ENCODE results near the gene PTPRG. TPM values are rescaled to one million over a fixed set of nuclear protein-coding genes. Genes with fewer than 3 reads are reported as not detected.
"Not testable (repeated sequence)": the region's sequence is repeated elsewhere in the genome, so short reads cannot be mapped to it uniquely, and the experiment has no call there.

PTPRG gene
- total RNA-seq, 2 experiments from 2014 or later, result 0.13 to 0.15 TPM

DNA sequence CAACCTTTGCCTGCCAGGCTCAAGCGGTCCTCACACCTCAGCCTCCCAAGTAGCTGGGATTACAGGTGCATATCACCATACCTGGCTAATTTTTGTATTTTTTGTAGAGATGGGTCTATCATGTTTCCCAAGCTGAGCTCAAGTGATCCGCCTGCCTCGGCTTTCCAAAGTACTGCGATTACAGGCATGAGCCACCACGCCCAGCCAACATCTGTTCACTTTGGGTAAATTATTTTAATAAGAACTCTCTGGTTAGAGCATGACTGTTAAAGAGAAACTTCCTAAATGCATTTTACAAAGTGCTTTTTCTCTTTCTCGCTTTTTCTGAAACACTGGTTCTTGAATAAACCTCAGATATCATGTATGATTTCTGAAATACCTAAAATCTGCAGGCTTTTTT lies 172.5 kb downstream of the PTPRG start:
- ChIA-PET CTCF (no interaction called here), POLR2A (no interaction called here)
- no peak for DNase-seq
- Mint-ChIP-seq H3K27ac (no peak overlapping the region), H3K9me3 (peaks cover 3% of the 10 kb centered on the region), H3K4me1 (no peaks in the 10 kb centered on the region), H3K4me3 (no peak overlapping the region), H3K27me3 (no peaks in the 10 kb centered on the region), H3K36me3 (ENCODE audit: low read depth) (no peaks in the 10 kb centered on the region)

DNA sequence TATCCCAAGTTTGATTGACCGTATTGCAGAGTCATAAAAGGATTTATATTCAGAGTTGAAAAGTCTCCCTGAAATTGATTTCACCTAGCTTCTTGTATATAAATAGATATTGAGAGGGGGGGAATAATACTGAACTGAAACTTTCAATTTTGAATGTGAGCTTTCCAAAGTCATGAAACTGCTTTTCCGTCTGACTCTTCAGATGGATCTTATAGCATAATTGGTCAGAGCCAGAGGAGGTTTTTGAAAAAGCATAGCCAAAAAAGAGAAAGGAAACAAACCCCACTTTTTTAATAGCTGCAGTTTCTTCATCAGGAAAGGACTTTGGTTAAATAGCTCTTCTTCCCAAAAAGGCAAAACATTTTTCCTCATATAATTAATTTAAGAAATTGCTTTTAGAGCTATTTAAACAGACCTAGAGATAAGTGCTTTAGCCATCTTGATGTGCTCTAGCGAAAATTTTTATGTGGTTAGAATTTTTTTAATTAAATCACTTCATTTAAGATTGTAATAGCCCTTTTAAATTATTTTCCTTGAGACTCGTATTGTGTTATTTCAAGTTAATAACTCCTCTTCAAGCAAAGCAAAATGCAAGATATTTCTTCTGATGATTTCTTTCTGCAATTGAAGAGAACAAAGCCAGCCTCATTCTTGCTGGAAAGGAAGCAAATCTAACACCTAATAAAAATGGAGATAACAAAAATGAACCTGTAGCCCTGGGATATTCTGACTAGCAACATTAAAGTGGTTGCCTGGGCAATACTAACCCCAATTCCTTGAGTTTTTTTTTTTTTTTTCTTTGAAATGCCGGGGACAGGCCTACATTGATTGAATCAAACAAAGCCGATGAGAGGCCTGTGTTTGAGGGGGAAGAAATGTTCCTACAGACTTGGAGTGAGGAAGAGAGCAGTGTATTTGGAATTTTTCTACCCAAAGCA lies 173.6 kb downstream of the PTPRG start:
- H3K36me3 Mint-ChIP-seq (ENCODE audit: low read depth), result no peaks in the 10 kb centered on the region
- ChIA-PET CTCF (no interaction called here), POLR2A (no interaction called here)
- H3K27ac Mint-ChIP-seq, result no peak overlapping the region
- no peak for DNase-seq
- no peaks in the 10 kb centered on the region for H3K27me3 Mint-ChIP-seq
- H3K4me1 Mint-ChIP-seq, result no peaks in the 10 kb centered on the region
- H3K4me3 Mint-ChIP-seq, result no peak overlapping the region
- H3K9me3 Mint-ChIP-seq, result peaks cover 3% of the 10 kb centered on the region

DNA sequence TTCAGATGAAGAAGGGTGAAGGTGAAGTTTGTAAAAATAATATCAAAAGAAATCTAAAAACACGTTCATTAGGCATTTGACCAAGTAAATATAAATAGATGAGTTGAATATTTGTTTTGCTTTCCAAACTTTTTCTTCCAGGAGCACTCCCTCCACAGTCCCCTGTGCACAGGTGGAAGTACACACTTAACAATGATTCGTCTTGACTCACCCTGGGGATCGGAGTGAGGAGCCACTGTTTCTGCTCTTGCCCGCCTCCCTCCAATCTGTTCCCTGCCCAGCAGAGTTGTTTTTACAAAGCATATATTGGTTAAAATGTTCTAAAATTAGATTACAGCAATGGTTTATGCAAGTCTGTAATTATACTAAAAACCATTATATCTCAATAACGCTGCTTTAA lies 175.1 kb downstream of the PTPRG start:
- no peaks in the 10 kb centered on the region for H3K36me3 Mint-ChIP-seq (ENCODE audit: low read depth)
- H3K27me3 Mint-ChIP-seq, result no peaks in the 10 kb centered on the region
- no peak for DNase-seq
- no peaks in the 10 kb centered on the region for H3K4me1 Mint-ChIP-seq
- H3K4me3 Mint-ChIP-seq, result no peak overlapping the region
- CTCF ChIA-PET, result no interaction called here
- H3K9me3 Mint-ChIP-seq, result peaks cover 3% of the 10 kb centered on the region
- POLR2A ChIA-PET, result no interaction called here
- H3K27ac Mint-ChIP-seq, result no peak overlapping the region

DNA sequence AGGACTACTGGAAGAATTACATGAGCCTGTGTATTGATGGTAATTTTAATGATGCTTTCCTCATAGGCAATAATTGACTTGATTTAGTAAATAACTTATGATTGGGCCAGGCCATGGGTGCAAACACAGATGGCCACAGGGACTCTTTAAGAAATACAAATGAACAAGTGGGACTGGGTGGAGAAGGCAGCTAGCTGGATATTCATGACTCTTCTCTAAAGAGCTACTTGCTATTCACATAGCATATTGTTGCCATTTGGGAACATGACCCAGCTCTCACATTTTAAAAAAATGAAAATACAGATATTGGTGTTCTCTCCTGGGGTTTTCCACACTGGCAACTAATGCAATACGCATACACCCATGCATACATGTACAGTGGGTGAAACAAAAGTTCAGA lies 178.3 kb downstream of the PTPRG start:
- Mint-ChIP-seq H3K4me3 (no peak overlapping the region), H3K27me3 (no peaks in the 10 kb centered on the region), H3K4me1 (no peaks in the 10 kb centered on the region), H3K36me3 (ENCODE audit: low read depth) (no peaks in the 10 kb centered on the region), H3K9me3 (peaks cover 3% of the 10 kb centered on the region), H3K27ac (no peak overlapping the region)
- POLR2A ChIA-PET, result no interaction called here
- no peak for DNase-seq
- CTCF ChIA-PET, result no interaction called here

DNA sequence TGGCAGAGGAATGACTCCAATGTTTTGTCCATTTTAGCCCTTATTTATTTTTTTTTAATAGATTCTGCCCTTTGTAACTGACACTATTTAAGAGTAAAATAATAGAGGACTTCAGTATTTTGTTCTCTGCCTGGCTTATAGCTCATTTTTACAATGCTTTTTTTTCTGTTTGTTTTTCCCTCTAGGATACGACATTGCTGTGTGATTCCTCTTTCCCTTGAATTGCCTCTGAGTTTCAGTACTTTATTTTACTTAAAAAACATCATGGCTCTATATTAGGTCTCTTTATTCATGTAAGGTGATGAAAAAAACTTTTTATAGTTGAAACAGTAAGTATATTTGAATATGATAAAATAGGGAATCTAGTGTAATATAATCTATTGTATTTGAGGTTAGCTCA lies 179.1 kb downstream of the PTPRG start:
- H3K4me1 Mint-ChIP-seq, result no peaks in the 10 kb centered on the region
- ChIA-PET CTCF (no interaction called here), POLR2A (no interaction called here)
- H3K27ac Mint-ChIP-seq, result no peak overlapping the region
- H3K9me3 Mint-ChIP-seq, result peaks cover 3% of the 10 kb centered on the region
- H3K36me3 Mint-ChIP-seq (ENCODE audit: low read depth), result no peaks in the 10 kb centered on the region
- H3K4me3 Mint-ChIP-seq, result no peak overlapping the region
- no peak for DNase-seq
- H3K27me3 Mint-ChIP-seq, result no peaks in the 10 kb centered on the region

DNA sequence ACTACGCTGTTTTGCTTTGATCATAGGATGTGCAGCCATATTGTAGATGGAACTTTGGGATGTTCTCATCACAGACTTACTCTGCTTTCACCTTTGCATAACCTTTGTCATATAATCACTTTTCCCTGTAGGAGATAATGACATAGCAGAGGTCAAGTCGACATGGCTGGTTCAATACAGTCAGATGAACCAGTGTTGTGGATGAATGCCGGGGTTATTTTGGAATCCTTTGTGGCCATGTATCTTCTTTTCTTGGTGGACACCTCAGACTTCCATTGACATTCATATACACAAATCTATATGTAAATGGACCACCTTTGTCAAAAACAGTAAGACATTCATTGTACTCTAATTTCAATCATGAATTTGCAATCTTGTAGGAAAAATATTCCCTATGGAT lies 180.2 kb downstream of the PTPRG start:
- H3K9me3 Mint-ChIP-seq, result peaks cover 3% of the 10 kb centered on the region
- POLR2A ChIA-PET, result no interaction called here

DNA sequence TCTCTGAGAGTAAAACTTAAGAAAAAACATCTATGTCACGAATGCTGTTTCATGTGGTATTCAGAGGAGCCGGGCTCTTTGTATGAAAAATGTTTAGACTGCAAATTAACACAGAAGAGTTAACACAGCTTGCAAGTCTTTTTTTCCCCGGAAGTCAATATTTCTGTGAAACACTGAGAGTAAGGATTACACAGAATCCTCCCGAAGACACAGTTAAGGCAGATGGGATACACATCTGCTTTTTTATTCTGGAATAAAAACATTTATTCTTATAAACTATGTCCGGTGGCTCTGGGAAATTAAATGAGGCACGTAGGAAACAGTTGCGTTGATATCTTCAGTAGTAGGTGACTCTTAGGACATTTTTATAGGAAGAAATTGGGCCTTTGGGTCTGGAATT lies 180.6 kb downstream of the PTPRG start:
- peaks cover 1% of the 10 kb centered on the region for H3K9me3 Mint-ChIP-seq
- POLR2A ChIA-PET, result no interaction called here
- H3K27ac Mint-ChIP-seq, result no peak overlapping the region
- no peaks in the 10 kb centered on the region for H3K27me3 Mint-ChIP-seq
- no peak for DNase-seq
- CTCF ChIA-PET, result no interaction called here
- H3K4me1 Mint-ChIP-seq, result no peaks in the 10 kb centered on the region
- H3K4me3 Mint-ChIP-seq, result no peak overlapping the region
- H3K36me3 Mint-ChIP-seq (ENCODE audit: low read depth), result no peaks in the 10 kb centered on the region

More for the DNA sequence above, 180.2 kb downstream of the PTPRG start:
- Mint-ChIP-seq H3K36me3 (ENCODE audit: low read depth) (no peaks in the 10 kb centered on the region), H3K4me1 (no peaks in the 10 kb centered on the region), H3K27me3 (no peaks in the 10 kb centered on the region), H3K27ac (no peak overlapping the region), H3K4me3 (no peak overlapping the region)
- no peak for DNase-seq
- CTCF ChIA-PET, result no interaction called here

DNA sequence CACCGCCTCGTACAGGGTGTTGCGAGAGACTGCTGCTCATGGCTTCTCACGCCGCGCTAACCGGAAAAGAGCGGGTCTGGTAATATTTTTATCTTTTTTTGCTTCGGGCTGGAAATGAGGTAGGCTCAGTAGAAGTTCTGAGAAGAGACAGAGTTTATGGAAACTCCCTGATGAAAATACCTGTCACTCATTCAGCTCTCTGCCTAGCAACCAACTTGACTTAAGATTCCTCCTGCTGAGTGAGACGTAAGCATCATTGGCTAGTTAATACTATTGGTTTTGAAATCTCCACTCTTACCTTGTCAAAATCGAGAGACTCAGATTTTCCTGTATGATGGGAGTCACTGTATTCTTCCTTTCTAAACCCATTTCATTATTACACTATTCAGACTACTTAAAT lies 181.7 kb downstream of the PTPRG start:
- H3K4me3 Mint-ChIP-seq, result no peak overlapping the region
- H3K4me1 Mint-ChIP-seq, result no peaks in the 10 kb centered on the region
- no peak overlapping the region for H3K27ac Mint-ChIP-seq
- H3K9me3 Mint-ChIP-seq, result no peaks in the 10 kb centered on the region
- H3K27me3 Mint-ChIP-seq, result no peaks in the 10 kb centered on the region
- ChIA-PET CTCF (no interaction called here), POLR2A (no interaction called here)
- DNase-seq, result no peak
- H3K36me3 Mint-ChIP-seq (ENCODE audit: low read depth), result no peaks in the 10 kb centered on the region

DNA sequence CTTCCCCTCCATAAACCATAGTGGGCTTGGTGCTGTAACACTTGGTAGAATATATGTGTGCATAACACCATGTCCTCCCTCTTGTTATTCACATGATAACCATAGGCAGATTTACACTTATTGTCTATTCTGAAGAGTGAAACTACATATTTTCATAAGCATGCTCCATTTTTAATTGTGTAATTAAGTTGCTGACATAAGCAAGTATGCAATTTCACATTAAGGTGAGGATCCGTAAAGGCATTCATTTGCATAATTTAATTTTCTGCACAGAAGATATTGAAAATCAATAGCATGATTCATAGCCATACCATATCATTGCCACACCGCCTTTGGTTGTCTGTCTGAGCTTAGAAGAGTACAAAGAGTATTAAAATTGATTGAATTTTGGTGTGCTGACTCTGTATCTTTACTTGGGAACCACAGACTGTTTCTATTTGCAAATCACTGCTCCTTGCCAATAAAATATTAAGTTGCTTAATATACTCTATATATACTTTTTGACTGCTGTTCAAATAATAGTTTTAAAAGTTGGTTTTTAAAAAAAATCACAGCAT lies 182.4 kb downstream of the PTPRG start:
- H3K27me3 Mint-ChIP-seq, result no peaks in the 10 kb centered on the region
- no peaks in the 10 kb centered on the region for H3K9me3 Mint-ChIP-seq
- ChIA-PET POLR2A (no interaction called here), CTCF (no interaction called here)
- no peaks in the 10 kb centered on the region for H3K4me1 Mint-ChIP-seq
- H3K4me3 Mint-ChIP-seq, result no peak overlapping the region
- H3K27ac Mint-ChIP-seq, result no peak overlapping the region
- DNase-seq, result no peak
- H3K36me3 Mint-ChIP-seq (ENCODE audit: low read depth), result no peaks in the 10 kb centered on the region

DNA sequence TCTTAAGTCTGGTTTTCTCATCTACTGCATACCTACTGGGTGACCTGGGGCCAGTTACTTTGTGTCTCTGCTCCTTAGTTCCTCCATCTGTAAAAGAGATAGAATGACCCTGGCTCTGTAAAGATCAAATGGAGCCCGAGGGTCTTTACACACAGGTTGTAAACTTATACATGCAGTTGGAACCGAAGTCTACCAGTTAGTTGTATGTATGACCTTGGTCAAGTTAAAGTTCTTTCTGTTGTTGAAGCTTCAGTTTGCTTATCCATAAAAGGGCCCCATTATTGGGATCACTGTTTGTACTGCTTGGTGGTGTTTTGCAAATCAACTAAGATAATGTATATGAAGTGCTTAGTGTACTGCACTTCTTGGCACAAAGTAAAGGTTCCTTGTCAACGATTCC lies 186.9 kb downstream of the PTPRG start:
- DNase-seq, result no peak
- H3K4me1 Mint-ChIP-seq, result no peaks in the 10 kb centered on the region
- ChIA-PET CTCF (no interaction called here), POLR2A (no interaction called here)
- no peaks in the 10 kb centered on the region for H3K9me3 Mint-ChIP-seq
- no peaks in the 10 kb centered on the region for H3K36me3 Mint-ChIP-seq (ENCODE audit: low read depth)
- H3K4me3 Mint-ChIP-seq, result no peak overlapping the region
- H3K27me3 Mint-ChIP-seq, result no peaks in the 10 kb centered on the region
- H3K27ac Mint-ChIP-seq, result no peak overlapping the region

DNA sequence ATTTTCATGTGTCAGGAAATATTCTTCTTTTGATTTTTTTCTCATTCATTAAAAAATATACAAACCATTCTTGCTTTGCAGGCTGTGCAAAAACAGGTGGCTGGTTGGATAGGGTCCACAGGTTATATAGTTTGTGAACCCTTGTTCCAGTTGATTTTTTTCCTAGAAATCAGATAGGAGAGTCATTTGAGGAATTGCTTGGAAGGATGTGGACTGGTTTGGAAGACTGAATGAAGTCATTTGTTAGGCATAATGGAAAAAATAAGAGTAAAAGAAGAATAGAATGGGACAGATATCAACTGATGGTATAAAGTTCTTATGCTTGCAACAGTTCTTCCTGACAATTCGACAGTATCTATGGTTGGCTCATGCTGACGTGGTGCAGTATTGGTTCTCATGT lies 189.4 kb downstream of the PTPRG start:
- POLR2A ChIA-PET, result no interaction called here
- no peaks in the 10 kb centered on the region for H3K27me3 Mint-ChIP-seq
- H3K4me3 Mint-ChIP-seq, result no peak overlapping the region
- no peaks in the 10 kb centered on the region for H3K36me3 Mint-ChIP-seq (ENCODE audit: low read depth)
- CTCF ChIA-PET, result no interaction called here
- no peaks in the 10 kb centered on the region for H3K4me1 Mint-ChIP-seq
- no peak overlapping the region for H3K27ac Mint-ChIP-seq
- DNase-seq, result no peak
- H3K9me3 Mint-ChIP-seq, result no peaks in the 10 kb centered on the region

DNA sequence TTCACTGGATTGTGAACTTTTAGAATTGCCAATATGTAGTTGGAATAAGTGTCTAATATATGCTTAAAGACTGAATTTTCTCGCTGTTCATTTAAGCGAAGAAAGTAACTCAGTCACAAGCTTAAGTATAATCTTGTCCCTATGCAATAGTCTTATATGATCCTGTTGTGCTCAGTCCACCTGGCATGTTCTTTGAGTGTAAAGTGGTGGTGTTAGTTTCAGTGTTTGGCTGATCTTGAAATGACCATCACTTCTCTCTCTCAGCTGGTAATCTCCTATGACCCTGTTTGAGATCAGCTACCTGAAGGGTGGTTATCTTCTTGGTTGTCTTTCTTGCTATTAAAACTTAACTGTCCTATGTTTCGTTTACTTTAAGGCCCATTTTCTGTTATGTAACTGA lies 197.5 kb downstream of the PTPRG start:
- ChIA-PET CTCF (no interaction called here), POLR2A (no interaction called here)
- H3K4me1 Mint-ChIP-seq, result no peaks in the 10 kb centered on the region
- H3K27ac Mint-ChIP-seq, result no peak overlapping the region
- DNase-seq, result no peak
- H3K9me3 Mint-ChIP-seq, result peaks cover 4% of the 10 kb centered on the region
- no peaks in the 10 kb centered on the region for H3K36me3 Mint-ChIP-seq (ENCODE audit: low read depth)
- H3K4me3 Mint-ChIP-seq, result no peak overlapping the region
- H3K27me3 Mint-ChIP-seq, result no peaks in the 10 kb centered on the region

DNA sequence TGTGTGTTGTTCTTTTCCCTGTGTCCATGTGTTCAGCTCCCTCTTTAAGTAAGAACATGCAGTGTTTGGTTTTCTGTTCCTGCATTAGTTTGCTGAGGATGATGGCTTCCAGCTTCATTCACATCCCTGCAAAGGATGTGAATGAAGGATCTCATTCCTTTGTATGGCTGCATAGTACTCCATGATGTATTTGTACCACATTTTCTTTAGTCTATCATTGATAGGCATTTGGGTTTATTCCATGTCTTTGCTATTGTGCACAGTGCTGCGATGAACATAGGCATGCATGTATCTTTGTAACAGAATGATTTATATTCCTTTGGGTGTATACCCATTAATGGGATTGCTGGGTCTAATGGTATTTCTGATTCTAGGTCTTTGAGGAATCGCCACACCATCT lies 199.4 kb downstream of the PTPRG start:
- H3K27me3 Mint-ChIP-seq; H3K4me1 Mint-ChIP-seq; DNase-seq; H3K4me3 Mint-ChIP-seq; H3K9me3 Mint-ChIP-seq; CTCF ChIA-PET; H3K36me3 Mint-ChIP-seq (ENCODE audit: low read depth); POLR2A ChIA-PET; H3K27ac Mint-ChIP-seq: not testable (repeated sequence)

DNA sequence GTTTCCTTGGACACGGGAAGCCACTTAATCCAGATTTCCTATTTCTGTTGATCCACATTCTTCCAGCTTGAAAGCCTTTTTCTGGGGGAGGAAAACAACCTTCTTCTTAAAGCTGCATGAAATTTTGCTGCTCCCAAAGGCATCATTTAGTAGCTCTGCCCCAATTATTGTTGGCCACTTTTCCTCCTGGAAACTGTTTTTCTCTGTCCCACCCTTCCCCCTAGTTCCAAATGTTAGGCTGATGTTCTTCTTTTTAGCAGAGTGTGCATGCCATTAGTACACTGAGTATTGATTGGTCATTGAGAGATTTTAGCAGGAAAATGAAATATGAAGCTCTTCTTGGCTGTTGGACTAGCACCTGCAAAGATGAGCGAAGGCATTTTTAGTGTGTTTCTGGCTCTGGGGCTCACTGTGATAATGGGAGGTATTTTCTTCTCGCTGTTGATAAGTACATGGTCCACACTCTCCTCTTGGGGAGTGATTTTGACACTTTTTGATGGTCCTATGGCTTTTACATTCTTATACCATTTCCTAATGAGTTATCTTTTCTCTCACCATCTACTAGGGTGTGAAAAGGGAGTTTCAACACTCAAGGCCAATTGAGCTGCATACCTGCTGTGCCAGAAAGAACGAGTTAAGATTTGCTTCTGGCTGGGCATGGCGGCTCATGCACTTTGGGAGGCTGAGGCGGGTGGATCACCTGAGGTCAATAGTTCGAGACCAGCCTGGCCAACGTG lies 200.5 kb downstream of the PTPRG start:
- no peaks in the 10 kb centered on the region for H3K27me3 Mint-ChIP-seq
- H3K36me3 Mint-ChIP-seq (ENCODE audit: low read depth), result no peaks in the 10 kb centered on the region
- H3K4me1 Mint-ChIP-seq, result no peaks in the 10 kb centered on the region
- no peak overlapping the region for H3K27ac Mint-ChIP-seq
- POLR2A ChIA-PET, result no interaction called here
- H3K4me3 Mint-ChIP-seq, result no peak overlapping the region
- H3K9me3 Mint-ChIP-seq, result peaks cover 5% of the 10 kb centered on the region
- DNase-seq, result no peak
- CTCF ChIA-PET, result no interaction called here

Measured in activated CD4-positive, alpha-beta memory T cell treated with anti-CD3 and anti-CD28 coated beads, Interleukin-2, amount 10 ng/mL, durations not matched to agents 7 days and 5 days (primary cell).